Neural cell (in vitro differentiated cells): Measurements from ENCODE around the gene TUBB3.

Experiments used
- CTCF ChIP-seq: fragments of 450-650 bp; IDR thresholded peaks from 2 replicates; pipeline ENCODE4 v1.5.1; 2014; ENCODE audit warnings: antibody characterized with exemption, mild to moderate bottlenecking, moderate library complexity; ENCODE audit not compliant: poor library complexity, severe bottlenecking
- EP300 ChIP-seq: fragments of 450-650 bp; conservative IDR thresholded peaks from 2 replicates; pipeline ENCODE4 v1.6.1; 2014; ENCODE audit warnings: antibody characterized with exemption, mild to moderate bottlenecking, moderate library complexity; ENCODE audit not compliant: poor library complexity, severe bottlenecking
- POLR2AphosphoS5 ChIP-seq: IDR thresholded peaks from 2 replicates; pipeline ENCODE4 v1.6.1; 2012
- REST ChIP-seq: IDR thresholded peaks from 2 replicates; pipeline ENCODE4 v1.6.1; 2012; ENCODE audit warnings: borderline replicate concordance

DNA sequence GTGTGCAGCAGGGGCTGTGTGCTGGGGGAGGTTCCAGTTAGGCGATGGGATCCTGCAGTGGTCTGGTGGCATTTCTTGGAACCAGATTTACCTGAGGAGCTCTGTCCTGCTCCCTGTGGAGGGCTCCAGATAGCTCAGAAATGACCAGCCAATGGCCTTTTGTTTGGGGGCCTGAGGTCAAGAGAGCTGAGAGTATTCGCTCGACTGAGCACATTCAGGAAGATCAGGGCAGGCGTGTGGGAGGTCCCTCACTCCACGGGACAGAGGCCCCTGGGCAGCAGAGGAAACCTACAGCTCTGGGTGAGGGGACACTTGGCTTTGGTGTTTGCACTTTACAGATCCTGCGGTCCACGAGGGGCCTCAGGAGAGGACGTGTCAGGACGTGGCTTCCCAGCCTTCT, 43.6 kb downstream of the TUBB3 start:
- no peak for TF ChIP-seq POLR2AphosphoS5
- no peak for TF ChIP-seq EP300
- TF ChIP-seq CTCF = no peak
- no peak for TF ChIP-seq REST
